Measurements from ENCODE around the gene POLR1H. TPM values are rescaled to one million over a fixed set of nuclear protein-coding genes. Genes with fewer than 3 reads are reported as not detected.

POLR1H gene
- total RNA-seq, 4 donors from 2014 or later = 27.4 to 37.8 (median 33.6) TPM

DNA sequence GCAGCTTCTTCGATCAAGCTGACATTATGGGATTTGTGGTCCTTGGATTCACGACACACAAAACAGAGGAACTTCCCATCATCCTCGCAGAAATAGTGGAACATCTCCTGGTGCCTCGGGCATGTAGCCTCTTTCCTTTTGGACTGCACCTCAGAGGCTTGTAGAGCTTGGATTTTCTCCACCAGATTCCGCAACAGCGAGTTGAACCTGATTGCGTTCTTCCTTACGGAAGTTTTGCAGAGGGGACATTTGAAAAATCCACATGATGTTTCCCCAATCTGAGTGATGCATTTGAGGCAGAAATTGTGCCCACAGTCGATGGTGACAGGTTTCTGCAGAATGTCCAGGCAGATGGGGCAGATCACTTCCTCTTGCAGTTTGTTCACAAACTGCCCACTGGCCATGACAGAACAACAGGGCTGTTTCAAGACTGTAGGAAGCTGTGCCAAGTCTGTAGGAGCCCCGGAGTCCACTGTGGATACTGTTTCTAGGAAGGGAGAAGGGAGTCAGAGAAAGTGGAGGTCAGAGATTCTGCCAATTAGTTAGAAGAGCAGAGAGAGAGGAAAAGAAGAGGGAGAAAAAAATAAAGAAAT lies 51.4 kb downstream of the POLR1H start:
- intact Hi-C loops (cut with DNase I; ENCODE audit: low total_unique reads) = no loop called here
- 75 to 83% methylated on average over 10 of the region's 10 CpGs for WGBS, 2 donors
- H3K4me3 ChIP-seq (ENCODE audit: low read depth, poor library complexity, severe bottlenecking) = no peak overlapping the region
- TF ChIP-seq, protein P1, sequence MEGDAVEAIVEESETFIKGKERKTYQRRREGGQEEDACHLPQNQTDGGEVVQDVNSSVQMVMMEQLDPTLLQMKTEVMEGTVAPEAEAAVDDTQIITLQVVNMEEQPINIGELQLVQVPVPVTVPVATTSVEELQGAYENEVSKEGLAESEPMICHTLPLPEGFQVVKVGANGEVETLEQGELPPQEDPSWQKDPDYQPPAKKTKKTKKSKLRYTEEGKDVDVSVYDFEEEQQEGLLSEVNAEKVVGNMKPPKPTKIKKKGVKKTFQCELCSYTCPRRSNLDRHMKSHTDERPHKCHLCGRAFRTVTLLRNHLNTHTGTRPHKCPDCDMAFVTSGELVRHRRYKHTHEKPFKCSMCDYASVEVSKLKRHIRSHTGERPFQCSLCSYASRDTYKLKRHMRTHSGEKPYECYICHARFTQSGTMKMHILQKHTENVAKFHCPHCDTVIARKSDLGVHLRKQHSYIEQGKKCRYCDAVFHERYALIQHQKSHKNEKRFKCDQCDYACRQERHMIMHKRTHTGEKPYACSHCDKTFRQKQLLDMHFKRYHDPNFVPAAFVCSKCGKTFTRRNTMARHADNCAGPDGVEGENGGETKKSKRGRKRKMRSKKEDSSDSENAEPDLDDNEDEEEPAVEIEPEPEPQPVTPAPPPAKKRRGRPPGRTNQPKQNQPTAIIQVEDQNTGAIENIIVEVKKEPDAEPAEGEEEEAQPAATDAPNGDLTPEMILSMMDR (IDR thresholded peaks at IDR 0.05) = no peak
- TF ChIP-seq POLR2A (IDR thresholded peaks at IDR 0.05) = no peak
- DNase-seq (ENCODE audit: low spot score in 2 of 2) = no peak

DNA sequence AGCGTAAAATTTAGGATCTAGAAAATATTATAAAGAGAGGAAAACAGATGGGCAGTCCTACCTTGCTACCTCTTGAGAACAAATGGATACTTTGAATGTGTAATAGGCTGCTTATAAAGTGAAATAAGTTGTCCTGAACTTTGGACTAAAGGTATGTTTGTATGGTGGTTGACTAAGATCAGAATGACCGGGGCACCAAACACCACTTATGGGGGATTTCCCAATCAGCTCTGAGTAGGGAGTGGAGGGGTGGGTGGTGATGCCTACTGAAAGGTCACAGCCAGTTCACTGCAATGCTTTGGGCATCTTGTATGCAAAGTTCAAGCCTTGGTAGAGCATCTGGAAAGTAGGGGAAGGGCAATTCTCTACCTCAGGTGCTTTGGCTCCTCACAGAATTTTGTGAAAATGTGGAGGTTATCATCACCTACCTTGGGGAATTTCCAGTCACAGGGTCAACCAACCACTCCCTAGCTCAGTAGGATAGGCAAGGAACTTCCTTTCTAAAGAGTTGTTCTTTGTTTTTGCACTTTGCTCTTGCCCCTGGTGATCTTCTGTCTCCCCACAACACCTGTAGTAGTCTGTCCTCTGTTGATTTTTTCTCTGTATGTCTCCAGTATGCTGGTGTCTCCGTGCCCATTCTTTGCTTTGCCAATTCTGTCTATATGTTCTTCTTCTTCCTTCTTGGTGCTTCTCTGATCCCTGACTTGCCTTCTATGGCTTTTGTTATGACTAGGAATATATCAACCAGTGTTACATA lies 52.1 kb downstream of the POLR1H start, which contains the start of gene TRIM31:
TSS of gene TRIM31 (minus strand) at position 88 of the 757 bp plus-strand sequence. CDS start 285 bp downstream, outside the sequence.
- H3K4me3 ChIP-seq (ENCODE audit: low read depth, poor library complexity, severe bottlenecking) = no peak within 1 kb of the TSS
- intact Hi-C loops (cut with DNase I; ENCODE audit: low total_unique reads) = no loop called here
- DNase-seq (ENCODE audit: low spot score in 2 of 2) = no peak
- WGBS, 2 donors = 74 to 83% methylated on average over 3 of the region's 3 CpGs
- TF ChIP-seq, protein P1 (IDR thresholded peaks at IDR 0.05) = no peak
- TF ChIP-seq POLR2A (IDR thresholded peaks at IDR 0.05) = no peak

DNA sequence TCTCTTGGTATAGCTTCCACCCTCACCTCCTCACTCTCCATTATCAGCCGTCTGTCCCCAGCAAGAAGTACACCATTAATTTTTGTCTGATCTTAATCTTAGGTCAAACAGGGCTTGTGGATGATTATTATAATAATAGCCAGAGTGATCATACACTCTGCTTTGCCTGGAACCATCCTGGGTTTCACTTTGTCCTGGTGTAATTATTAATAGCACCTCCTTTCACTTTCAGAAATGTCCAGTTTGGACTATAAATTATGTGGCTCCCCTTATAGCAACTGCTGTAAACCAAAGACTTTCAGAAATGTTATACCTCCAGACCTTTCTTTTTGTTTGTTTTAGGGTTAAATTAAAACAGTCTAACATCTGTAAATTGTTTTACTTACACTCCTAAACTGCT lies 52.8 kb downstream of the POLR1H start:
- WGBS, 2 donors = 65 to 74% methylated on average over 1 of the region's 1 CpG
- TF ChIP-seq, protein P1 (IDR thresholded peaks at IDR 0.05) = no peak
- TF ChIP-seq POLR2A (IDR thresholded peaks at IDR 0.05) = no peak
- no peak for DNase-seq (ENCODE audit: low spot score in 2 of 2)
- intact Hi-C loops (cut with DNase I; ENCODE audit: low total_unique reads) = no loop called here
- H3K4me3 ChIP-seq (ENCODE audit: low read depth, poor library complexity, severe bottlenecking) = no peak overlapping the region

Other genes with a start within 250 kb of the POLR1H start
- gene HLA-G, start 233.4 kb upstream of the POLR1H start, total RNA-seq = under 1 TPM in 1 of 4 donors, not detected in 3; 0.29 TPM
- gene HLA-A, start 118.7 kb upstream of the POLR1H start, total RNA-seq = 1,000 to 10,000 TPM in 1 of 4 donors, 100 to 1,000 TPM in 3; 530 to 1,047 (median 828) TPM
- gene PPP1R11, start 5.9 kb downstream of the POLR1H start, total RNA-seq = 10 to 100 TPM; 32.2 to 38.2 (median 36.6) TPM
- gene RNF39, start 14.5 kb downstream of the POLR1H start, total RNA-seq = 100 to 1,000 TPM in 3 of 4 donors, 10 to 100 TPM in 1; 96.9 to 113 (median 108) TPM
- under 1 TPM in 1 of 4 donors, not detected in 3; 0.29 TPM for gene TRIM31, start 51.8 kb downstream of the POLR1H start, total RNA-seq
- not detected for gene TRIM40, start 74.9 kb downstream of the POLR1H start, total RNA-seq
- 1 to 10 TPM in 1 of 4 donors, under 1 TPM in 3; 0.13 to 1.1 (median 0.64) TPM for gene TRIM10, start 99.9 kb downstream of the POLR1H start, total RNA-seq
- 1 to 10 TPM in 3 of 4 donors, under 1 TPM in 1; 0.98 to 4.3 (median 1.1) TPM for gene TRIM15, start 102.3 kb downstream of the POLR1H start, total RNA-seq
- gene TRIM26, start 152.1 kb downstream of the POLR1H start, total RNA-seq = 10 to 100 TPM; 40.4 to 57.4 (median 50.7) TPM

Data from lower leg skin (tissue), 4 donors.